Upper lobe of right lung (tissue), 1 donor: ENCODE measurements around the gene CPNE1. TPM values are rescaled to one million over a fixed set of nuclear protein-coding genes. Genes with fewer than 3 reads are reported as not detected.
A peak's percentile ranks its signal among the peaks of the same experiment; 100 is the strongest.

Experiments used
- ATAC-seq: fragments of 200-7000 bp; cut with Tn5 transposase; one replicate; pipeline ENCODE4 v1.9.1; 2020; ENCODE audit warnings: mild to moderate bottlenecking, moderate library complexity
- DNase-seq: peaks from one replicate; pipeline ENCODE4 v3.0.0-alpha.2; 2020
- H3K27ac ChIP-seq: fragments of 200-600 bp; one replicate; pipeline ENCODE4 v1.8.0; 2022
- H3K27me3 ChIP-seq: fragments of 200-600 bp; one replicate; pipeline ENCODE4 v1.8.0; 2022; ENCODE audit warnings: mild to moderate bottlenecking
- H3K36me3 ChIP-seq: fragments of 200-600 bp; one replicate; pipeline ENCODE4 v1.8.0; 2022
- H3K4me1 ChIP-seq: fragments of 200-600 bp; one replicate; pipeline ENCODE4 v1.8.0; 2022
- H3K4me3 ChIP-seq: fragments of 200-600 bp; one replicate; pipeline ENCODE4 v1.8.0; 2022; ENCODE audit warnings: mild to moderate bottlenecking
- H3K9me3 ChIP-seq: fragments of 200-600 bp; one replicate; pipeline ENCODE4 v1.8.0; 2022
- CTCF ChIP-seq: fragments of 200-600 bp; IDR thresholded peaks from one replicate; pipeline ENCODE4 v1.8.0; 2022; ENCODE audit warnings: antibody characterized with exemption
- intact Hi-C: fragments of 100-400 bp; cut with DNase I; formaldehyde crosslinking; loops from one replicate; pipeline ENCODE4 v1.11.0; 2022
- total RNA-seq: library from RNA; stranded (reverse); fragmentation: NEBNext Ultra II Directional; extraction: Animal tissue kit (Norgen Biotek cat#: 25700); gene quantifications from one replicate; pipeline ENCODE4 v1.2.1, GENCODE V29; 2021
- donor health status: DM: no; HTN: yes; CAD: no; lungs with severe emphysema.

The CPNE1 gene
- total RNA-seq, 1 donor from 2014 or later: 179 TPM

GRCh38 chr20:35619196-35620095 is 45.3 kb downstream of the CPNE1 start:
- intact Hi-C loops: no loop called here
- Histone ChIP-seq H3K27ac (no peak overlapping the region), H3K4me3 (peak overlapping the region; percentile 51), H3K36me3 (peaks cover 16% of the 10 kb centered on the region), H3K9me3 (no peaks in the 10 kb centered on the region), H3K4me1 (peaks cover 23% of the 10 kb centered on the region), H3K27me3 (no peaks in the 10 kb centered on the region)
- TF ChIP-seq CTCF: peak; percentile 28
- ATAC-seq: peak; percentile 47
- peak; percentile 89 for DNase-seq

- Histone ChIP-seq H3K36me3 (peaks cover 15% of the 10 kb centered on the region), H3K4me3 (peak overlapping the region; percentile 51), H3K4me1 (peaks cover 23% of the 10 kb centered on the region), H3K9me3 (no peaks in the 10 kb centered on the region), H3K27ac (no peak overlapping the region), H3K27me3 (no peaks in the 10 kb centered on the region)
- ATAC-seq: no peak
- no peak for DNase-seq
- no peak for TF ChIP-seq CTCF
- intact Hi-C loops: no loop called here
These were observed 46.2 kb downstream of the CPNE1 start for GRCh38 chr20:35618263-35619131.

- no peaks in the 10 kb centered on the region for H3K27me3 ChIP-seq
- intact Hi-C loops: no loop called here
- TF ChIP-seq CTCF: peak; percentile 34
- H3K9me3 ChIP-seq: no peaks in the 10 kb centered on the region
- peak overlapping the region; percentile 56 for H3K4me3 ChIP-seq
- H3K27ac ChIP-seq: peak overlapping the region; percentile 74
- peak; percentile 72 for DNase-seq
- H3K36me3 ChIP-seq: peaks cover 15% of the 10 kb centered on the region
- ATAC-seq: peak; percentile 0
- H3K4me1 ChIP-seq: peaks cover 23% of the 10 kb centered on the region
These were observed 47.1 kb downstream of the CPNE1 start for GRCh38 chr20:35617397-35618262.

GRCh38 chr20:35616465-35617396 is 48.0 kb downstream of the CPNE1 start:
- H3K4me1 ChIP-seq: peaks cover 23% of the 10 kb centered on the region
- TF ChIP-seq CTCF: no peak
- peak overlapping the region; percentile 56 for H3K4me3 ChIP-seq
- H3K27ac ChIP-seq: peak overlapping the region; percentile 74
- peak; percentile 56 for ATAC-seq
- H3K27me3 ChIP-seq: no peaks in the 10 kb centered on the region
- H3K36me3 ChIP-seq: peaks cover 11% of the 10 kb centered on the region
- no peaks in the 10 kb centered on the region for H3K9me3 ChIP-seq
- peak; percentile 95 for DNase-seq
- intact Hi-C loops: no loop called here
